ENCODE measurements around the gene CACNA2D2. TPM values are rescaled to one million over a fixed set of nuclear protein-coding genes. Genes with fewer than 3 reads are reported as not detected.

Gene CACNA2D2
- total and polyA plus RNA-seq, 2 of the 13 experiments (the other 11 are each of a cell fraction or from before 2014, with no cell fraction given) = not detected

- TF ChIP-seq FUBP1 (CRISPR knock-in tag; IDR thresholded peaks at IDR 0.05; ENCODE audit: borderline replicate concordance) = no peak
- peak; percentile 27; the same call in 1 of the 2 replicates for TF ChIP-seq RELA (CRISPR knock-in tag; IDR thresholded peaks at IDR 0.05)
- no peak for TF ChIP-seq SKIL (CRISPR knock-in tag; IDR thresholded peaks at IDR 0.05; ENCODE audit: borderline replicate concordance)
- no peak; the same call in 1 of the 2 replicates for TF ChIP-seq ZNF160 (CRISPR knock-in tag; IDR thresholded peaks at IDR 0.05)
- TF ChIP-seq ZNF619 (CRISPR knock-in tag; IDR thresholded peaks at IDR 0.05) = peak; percentile 72; the same call in 1 of the 2 replicates
- TF ChIP-seq ZNF678 (CRISPR knock-in tag; IDR thresholded peaks at IDR 0.05) = peak; percentile 77; the same call in 1 of the 2 replicates
- peak; percentile 78 for TF ChIP-seq MAX (IDR thresholded peaks at IDR 0.05)
- TF ChIP-seq FIP1L1 (IDR thresholded peaks at IDR 0.05; ENCODE audit: borderline replicate concordance, insufficient read depth, low read depth, low read length) = no peak
- TF ChIP-seq ZNF704 (CRISPR knock-in tag; IDR thresholded peaks at IDR 0.05; ENCODE audit: borderline replicate concordance) = peak; percentile 94
- TF ChIP-seq LBX2 (CRISPR knock-in tag; IDR thresholded peaks at IDR 0.05; ENCODE audit: borderline replicate concordance) = peak; percentile 86; the same call in 1 of the 2 replicates
- TF ChIP-seq ZC3H13 (CRISPR knock-in tag; IDR thresholded peaks at IDR 0.05) = no peak
- no peak for TF ChIP-seq REL (CRISPR knock-in tag; conservative IDR thresholded peaks at IDR 0.05)
- peak; percentile 68; the same call in 1 of the 2 replicates for TF ChIP-seq ZFP82 (CRISPR knock-in tag; IDR thresholded peaks at IDR 0.05; ENCODE audit: borderline replicate concordance)
- TF ChIP-seq ATM (IDR thresholded peaks at IDR 0.05; ENCODE audit: borderline replicate concordance) = no peak
- TF ChIP-seq SMC3 (IDR thresholded peaks at IDR 0.05; ENCODE audit: low read length) = no peak
- TF ChIP-seq HMGXB4 (CRISPR knock-in tag; IDR thresholded peaks at IDR 0.05; ENCODE audit: borderline replicate concordance in 1 of 2, low read depth in 1 of 2) = peak; percentile 54 to 79; a peak in 3 of 4 replicates
- no peak for TF ChIP-seq MAFK (conservative IDR thresholded peaks at IDR 0.05 in 1 of 2, IDR thresholded peaks at IDR 0.05 in 1 of 2; ENCODE audit: low read length in 2 of 2)
- no peak for TF ChIP-seq ZNF441 (CRISPR knock-in tag; IDR thresholded peaks at IDR 0.05; ENCODE audit: borderline replicate concordance)
These were observed 144.3 kb downstream of the CACNA2D2 start, which contains the start of gene TMEM115 (continued) for GRCh38 chr3:50358911-50359759.

All from HepG2 (cell line).